Neural cell (in vitro differentiated cells): ENCODE results near the gene GNA15.

Experiments
- EP300 ChIP-seq: fragments of 450-650 bp; conservative IDR thresholded peaks from 2 replicates; pipeline ENCODE4 v1.6.1; 2014; ENCODE audit warnings: antibody characterized with exemption, mild to moderate bottlenecking, moderate library complexity; ENCODE audit not compliant: poor library complexity, severe bottlenecking
- RAD21 ChIP-seq: fragments of 450-650 bp; conservative IDR thresholded peaks from 2 replicates; pipeline ENCODE4 v1.6.1; 2014; ENCODE audit warnings: antibody characterized with exemption, mild to moderate bottlenecking, moderate library complexity
- REST ChIP-seq: IDR thresholded peaks from 2 replicates; pipeline ENCODE4 v1.6.1; 2012; ENCODE audit warnings: borderline replicate concordance
- SMC3 ChIP-seq: fragments of 450-650 bp; conservative IDR thresholded peaks from 2 replicates; pipeline ENCODE4 v1.6.1; 2014; ENCODE audit warnings: antibody characterized with exemption, mild to moderate bottlenecking, moderate library complexity; ENCODE audit not compliant: poor library complexity
- TAF1 ChIP-seq: IDR thresholded peaks from 2 replicates; pipeline ENCODE4 v1.6.1; 2012; ENCODE audit warnings: low read depth
- TF ChIP-seq, protein P1 (sequence below): fragments of 450-650 bp; IDR thresholded peaks from 2 replicates; pipeline ENCODE4 v1.5.1; 2014; ENCODE audit warnings: antibody characterized with exemption, mild to moderate bottlenecking, moderate library complexity; ENCODE audit not compliant: poor library complexity, severe bottlenecking

GRCh38 chr19:3201911-3202310 is 66.1 kb downstream of the GNA15 start:
- no peak for TF ChIP-seq SMC3
- TF ChIP-seq REST, result no peak
- TF ChIP-seq, protein P1, sequence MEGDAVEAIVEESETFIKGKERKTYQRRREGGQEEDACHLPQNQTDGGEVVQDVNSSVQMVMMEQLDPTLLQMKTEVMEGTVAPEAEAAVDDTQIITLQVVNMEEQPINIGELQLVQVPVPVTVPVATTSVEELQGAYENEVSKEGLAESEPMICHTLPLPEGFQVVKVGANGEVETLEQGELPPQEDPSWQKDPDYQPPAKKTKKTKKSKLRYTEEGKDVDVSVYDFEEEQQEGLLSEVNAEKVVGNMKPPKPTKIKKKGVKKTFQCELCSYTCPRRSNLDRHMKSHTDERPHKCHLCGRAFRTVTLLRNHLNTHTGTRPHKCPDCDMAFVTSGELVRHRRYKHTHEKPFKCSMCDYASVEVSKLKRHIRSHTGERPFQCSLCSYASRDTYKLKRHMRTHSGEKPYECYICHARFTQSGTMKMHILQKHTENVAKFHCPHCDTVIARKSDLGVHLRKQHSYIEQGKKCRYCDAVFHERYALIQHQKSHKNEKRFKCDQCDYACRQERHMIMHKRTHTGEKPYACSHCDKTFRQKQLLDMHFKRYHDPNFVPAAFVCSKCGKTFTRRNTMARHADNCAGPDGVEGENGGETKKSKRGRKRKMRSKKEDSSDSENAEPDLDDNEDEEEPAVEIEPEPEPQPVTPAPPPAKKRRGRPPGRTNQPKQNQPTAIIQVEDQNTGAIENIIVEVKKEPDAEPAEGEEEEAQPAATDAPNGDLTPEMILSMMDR, result no peak
- TF ChIP-seq EP300, result no peak
- no peak for TF ChIP-seq RAD21
- no peak for TF ChIP-seq TAF1
